Measurements from ENCODE around the gene FAM9C.
"Not testable (repeated sequence)": the region's sequence is repeated elsewhere in the genome, so short reads cannot be mapped to it uniquely, and the experiment has no call there.

The FAM9C gene

DNA sequence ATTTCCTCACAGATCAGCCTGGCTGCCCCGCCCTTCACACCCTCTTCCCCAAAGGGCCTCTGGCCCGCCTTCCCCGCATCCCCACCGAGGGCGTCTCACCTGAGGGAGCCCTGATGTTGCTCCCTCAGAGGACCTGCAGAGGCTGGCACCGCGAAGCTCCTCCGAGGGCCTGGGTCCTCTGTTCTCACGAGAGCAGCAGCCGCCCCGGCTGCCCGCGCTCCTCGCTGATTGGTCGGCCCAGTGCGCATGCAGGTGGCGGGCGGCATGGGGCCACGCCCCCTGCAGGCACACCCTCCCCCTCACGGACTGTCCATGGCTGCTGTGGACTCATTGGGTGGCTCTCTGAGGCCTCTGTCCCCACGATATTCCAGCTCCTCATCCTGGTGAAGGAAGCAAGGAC is at the start of gene FAM9C:
TSS of gene FAM9C (minus strand) at position 180 of the 400 bp plus-strand sequence. CDS start 831 bp downstream, outside the sequence.
- no peak for DNase-seq (ENCODE audit: low read depth)

DNA sequence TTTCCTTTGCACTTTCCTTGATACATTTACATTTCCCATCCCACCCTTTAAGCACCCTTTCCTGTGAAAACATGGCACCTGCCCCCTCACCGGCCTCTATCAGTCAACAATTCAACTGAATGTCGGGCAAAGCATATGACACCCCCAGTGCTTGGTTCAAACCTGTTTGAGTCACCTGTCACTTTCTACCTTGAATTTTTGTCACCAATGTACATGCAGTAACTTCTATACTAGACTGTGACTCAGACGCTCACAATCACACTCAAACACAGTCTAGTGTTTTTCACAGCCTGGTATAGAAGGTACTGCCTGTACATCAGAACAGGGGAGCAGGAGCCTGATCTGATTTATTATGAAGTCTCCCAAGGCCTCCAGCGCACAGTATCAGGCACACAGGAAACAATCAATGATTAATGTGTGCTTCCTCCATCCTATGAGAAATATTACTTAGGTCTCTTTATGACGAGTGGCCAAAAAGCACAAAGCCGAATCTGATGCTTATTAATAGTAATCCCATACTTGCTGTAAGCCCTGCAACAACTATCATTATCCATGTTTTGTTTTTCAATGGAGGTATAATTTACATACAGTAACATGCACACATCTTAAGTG is 49.2 kb upstream of the FAM9C start:
- no peak for DNase-seq (ENCODE audit: low read depth)

DNA sequence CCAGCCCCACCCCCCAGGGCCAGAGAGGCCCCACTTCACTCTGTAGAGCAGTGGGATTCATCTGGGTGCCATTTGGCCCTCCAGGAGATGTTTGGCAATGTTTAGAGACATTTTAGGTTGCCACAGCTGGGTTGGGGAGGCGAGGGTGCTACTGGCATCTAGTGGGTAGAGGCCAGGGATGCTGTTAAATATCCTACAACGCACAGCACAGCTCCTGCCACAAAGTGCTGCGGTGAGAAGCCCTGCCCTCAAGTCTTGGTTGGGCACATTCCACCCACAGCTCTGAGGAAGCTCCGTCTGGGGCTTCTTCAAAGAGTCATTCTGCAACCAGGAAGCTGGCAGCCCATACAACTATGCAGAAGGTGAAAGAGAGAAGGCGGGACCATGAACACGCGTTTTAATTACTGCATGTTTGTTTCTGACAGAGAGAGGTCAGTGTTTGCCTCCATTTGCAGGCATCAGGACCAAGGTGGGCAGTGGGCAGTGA is 48.1 kb upstream of the FAM9C start:
- DNase-seq (ENCODE audit: low read depth) = peak; percentile 76

DNA sequence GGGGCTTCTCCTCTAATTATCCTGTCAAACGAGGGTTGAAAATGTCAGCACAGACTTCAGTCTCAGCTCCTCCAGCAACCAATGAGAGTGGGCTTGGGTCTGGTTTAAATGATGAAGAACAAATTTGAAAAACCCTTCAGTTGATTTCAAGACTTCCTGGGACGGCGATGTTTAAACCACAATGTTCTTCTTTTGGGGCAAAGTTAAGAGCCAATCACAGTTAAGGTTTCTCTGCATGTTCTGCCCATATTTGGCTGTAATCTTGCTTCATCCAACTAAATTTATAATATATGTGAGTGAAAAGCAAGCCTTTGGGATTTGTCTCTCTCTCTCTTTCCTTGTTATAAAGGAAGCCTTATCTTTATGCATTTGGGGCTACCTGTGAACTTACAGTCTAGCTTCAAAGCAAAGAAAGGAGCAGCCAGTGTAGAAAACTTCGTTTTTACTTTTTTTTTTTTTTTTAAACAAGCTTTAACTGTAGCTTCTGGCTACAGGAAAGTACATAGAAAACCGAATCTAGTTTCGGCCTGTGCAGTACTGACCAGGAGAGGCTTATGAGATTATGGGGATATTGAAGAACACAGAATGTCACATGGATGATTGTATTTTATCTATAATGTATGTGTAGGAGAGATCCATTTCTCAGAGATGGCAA is 46.8 kb upstream of the FAM9C start:
- no peak for DNase-seq (ENCODE audit: low read depth)

DNA sequence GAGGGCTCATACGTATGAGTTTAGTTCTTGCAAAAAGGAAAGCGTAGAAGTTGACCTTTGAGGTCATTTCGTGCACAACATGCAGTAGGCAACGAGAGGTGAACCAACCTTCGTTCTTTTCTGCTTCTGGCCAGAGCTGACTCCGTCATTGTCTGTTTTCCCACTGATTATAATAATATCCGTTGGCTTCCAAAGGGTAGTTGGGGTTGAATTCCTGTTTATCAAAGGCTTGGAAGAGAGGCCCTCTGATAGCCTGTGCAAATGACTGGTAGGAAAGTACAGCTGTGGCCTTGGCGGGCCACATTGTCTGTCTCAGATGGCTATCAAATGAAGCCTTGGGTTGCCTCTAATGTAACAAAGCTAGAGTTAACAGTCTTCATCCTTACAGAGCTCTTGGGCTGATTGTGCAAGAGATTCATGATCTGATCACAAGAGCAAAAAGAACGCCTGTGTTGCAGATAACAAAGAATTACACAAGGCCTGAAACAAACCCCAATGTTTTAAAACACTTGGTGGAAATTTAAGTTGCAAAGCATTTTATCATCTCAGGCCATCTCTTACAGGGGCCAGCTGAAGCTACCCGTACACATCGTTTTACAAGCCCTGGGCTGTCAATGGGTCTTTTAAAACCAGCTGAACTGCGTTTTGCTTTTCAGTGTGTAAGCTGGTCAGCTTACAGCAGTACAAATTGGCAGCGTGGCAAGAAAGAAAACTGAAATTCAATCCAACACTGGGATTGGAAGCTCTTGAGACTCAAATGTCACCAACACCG is 46.1 kb upstream of the FAM9C start:
- no peak for DNase-seq (ENCODE audit: low read depth)

DNA sequence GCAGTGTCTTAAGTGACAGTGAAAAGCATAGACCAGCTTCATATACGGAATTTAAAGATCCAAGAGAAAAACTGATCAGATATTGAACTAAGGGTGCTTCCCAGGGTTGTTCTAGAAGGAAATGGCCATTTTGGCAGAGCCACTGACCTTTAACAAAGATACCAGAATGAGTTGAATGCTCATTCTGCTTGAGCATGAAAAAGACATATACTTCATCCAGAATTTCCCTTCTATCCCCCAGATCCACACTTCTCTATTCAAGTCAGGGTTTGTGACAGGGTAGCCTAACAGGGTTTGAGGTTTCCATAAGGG is 45.6 kb upstream of the FAM9C start:
- DNase-seq (ENCODE audit: low read depth) = no peak

DNA sequence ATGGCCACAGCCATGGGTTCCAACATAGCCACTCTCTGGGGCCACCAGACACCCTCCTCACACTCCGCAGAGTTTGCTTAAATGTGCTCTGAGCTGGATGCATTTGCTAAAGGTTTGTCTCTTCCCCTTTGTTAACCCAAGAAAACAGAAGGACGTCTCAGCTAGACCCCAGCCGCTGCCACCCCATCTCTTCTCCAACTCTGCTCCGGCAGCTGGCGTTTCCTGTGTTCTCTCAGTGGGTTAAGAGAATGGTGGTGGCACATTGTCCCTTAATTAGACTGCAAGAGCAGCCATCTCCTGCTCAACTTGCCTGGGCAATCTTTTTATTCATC is 43.7 kb upstream of the FAM9C start:
- no peak for DNase-seq (ENCODE audit: low read depth)

DNA sequence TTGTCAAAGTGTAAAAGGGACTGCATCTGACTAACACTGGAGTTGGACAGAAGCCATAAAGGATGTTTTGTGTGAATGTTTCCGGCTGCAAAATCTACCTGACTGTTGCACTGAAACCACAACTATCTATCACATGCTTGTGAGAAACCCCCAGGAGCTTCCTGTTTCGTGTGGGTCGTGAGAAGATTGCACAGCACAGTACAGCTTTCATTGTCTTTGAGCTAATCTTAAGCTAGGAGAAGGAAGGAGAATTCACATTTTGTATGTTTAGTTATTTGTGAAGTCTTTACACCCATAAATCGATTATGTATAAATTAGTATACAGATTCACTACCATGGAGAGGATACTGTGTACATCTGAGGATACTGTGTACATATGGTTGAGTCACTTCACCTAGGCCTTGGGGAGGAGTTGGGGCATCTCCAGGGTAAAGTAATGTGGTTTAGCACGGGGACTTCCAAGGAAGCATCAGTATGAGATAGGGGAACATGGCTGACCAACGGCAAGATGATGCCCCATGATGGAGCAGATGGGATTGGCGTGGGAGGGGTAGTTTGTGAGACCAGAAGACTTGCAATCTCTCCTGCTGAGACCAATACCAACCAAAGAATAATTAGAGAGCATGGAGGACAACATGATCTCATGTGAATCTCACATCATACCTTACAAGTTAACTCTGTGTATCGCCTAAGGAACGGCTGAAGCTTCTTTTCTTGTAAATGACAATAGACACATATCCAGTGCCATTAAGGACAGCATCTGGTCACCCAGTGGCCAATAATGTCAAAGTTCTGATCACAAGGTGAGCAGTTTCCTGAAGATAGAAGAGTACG is 43.1 kb upstream of the FAM9C start:
- DNase-seq (ENCODE audit: low read depth) = peak; percentile 69

DNA sequence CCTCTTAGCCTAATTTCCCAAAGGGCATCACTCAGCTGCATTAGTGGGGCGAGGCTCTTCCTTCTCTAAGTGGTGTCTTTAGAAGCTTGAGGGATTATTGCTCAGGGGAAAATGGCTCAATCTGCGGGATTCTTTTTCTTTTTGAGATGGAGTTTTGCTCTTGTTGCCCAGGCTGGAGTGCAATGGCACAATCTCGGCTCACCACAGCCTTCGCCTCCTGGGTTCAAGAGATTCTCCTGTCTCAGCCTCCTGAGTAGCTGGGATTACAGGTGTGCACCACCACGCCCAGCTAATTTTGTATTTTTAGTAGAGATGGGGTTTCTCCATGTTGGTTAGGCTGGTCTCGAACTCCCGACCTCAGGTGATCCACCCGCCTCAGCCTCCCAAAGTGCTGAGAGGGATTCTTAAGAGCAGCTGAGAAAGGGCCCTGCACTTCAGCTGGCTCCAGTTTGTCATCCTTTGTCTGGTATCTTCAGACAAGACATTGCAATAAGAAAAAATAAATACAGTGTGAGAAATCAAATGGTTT is 42.4 kb upstream of the FAM9C start:
- DNase-seq (ENCODE audit: low read depth) = not testable (repeated sequence)

DNA sequence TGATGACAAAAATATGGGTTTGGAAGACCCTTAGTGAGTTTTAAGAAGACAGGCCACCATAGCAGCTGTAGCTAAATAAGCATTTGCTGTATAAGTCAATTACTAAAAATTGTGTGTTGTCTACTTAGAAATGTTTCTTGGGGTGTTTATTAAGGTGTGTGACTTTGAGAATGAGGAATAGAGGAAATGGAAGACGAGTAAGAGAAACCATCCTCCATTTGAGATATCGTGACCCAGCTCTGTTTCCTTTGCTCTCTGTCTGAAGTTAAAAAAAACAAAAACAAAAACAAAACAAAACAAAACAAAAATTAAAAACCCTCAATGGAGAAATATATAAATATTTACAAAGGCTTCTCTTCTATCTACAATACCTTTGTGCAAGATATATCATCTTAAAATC is 41.7 kb upstream of the FAM9C start:
- DNase-seq (ENCODE audit: low read depth) = no peak

DNA sequence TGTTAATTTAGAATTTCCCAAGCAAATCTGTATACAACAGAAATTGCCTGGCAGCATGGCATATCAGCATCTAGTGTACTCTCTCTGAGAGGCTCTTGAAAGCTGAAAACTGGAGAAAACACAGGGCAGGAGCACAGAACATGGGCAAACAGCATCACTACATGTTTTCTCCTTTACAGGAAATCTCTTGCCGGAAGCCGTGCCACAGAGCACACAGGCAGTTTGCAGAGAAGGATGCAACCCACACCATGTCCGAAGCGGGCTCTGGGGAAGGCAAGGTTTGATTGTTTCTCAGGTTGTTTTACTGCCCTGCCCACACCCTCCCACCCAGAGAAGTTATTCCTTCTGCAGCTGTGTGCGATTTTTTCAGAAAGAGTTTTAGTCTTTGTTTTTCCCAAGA is 41.1 kb upstream of the FAM9C start:
- no peak for DNase-seq (ENCODE audit: low read depth)

DNA sequence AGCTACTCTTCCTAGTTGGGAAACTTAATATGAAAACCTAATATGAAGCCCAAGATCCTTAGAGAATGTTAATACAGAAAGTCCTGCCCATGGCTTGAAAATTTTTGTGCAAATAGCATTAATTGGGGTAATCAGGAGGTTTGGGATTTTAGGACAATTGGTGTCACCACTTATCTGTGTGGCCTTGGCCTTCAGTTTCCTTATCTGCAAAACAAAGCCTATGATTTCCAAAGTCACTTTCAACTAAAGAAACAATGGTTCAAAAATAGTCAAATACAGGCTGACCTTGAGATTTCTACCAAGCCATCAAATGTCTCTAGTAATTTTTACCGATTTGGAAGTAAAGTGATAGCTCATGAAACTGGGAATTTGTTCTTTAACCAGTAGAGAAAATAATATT is 40.2 kb upstream of the FAM9C start:
- DNase-seq (ENCODE audit: low read depth) = no peak

DNA sequence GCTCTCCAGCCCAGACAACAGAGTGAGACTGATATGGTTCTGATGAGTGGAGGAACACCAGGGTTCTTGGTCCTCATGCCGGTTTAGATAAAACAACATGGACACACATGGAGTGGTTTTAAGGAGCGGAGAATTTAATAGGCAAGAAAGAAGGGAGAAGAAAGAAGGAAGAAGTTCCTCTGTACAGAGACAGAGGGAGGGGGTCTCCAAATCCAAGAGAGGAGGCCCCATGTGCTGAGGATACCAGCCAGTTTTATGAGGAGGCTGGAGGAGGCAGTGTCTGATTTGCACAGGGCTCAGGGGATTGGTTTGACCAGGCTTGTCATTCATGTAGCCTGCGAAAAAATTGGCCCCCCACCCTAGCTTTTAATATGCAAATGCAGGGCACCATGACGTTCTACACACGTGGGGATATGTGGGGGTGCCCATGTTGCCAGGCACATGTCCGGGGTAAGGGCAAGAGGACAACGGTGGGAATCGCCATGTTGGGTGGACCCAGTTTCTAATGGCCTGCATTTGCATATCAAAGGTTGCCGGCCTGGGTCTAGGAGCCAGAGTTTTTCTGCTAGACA is 39.4 kb upstream of the FAM9C start:
- DNase-seq (ENCODE audit: low read depth) = not testable (repeated sequence)

DNA sequence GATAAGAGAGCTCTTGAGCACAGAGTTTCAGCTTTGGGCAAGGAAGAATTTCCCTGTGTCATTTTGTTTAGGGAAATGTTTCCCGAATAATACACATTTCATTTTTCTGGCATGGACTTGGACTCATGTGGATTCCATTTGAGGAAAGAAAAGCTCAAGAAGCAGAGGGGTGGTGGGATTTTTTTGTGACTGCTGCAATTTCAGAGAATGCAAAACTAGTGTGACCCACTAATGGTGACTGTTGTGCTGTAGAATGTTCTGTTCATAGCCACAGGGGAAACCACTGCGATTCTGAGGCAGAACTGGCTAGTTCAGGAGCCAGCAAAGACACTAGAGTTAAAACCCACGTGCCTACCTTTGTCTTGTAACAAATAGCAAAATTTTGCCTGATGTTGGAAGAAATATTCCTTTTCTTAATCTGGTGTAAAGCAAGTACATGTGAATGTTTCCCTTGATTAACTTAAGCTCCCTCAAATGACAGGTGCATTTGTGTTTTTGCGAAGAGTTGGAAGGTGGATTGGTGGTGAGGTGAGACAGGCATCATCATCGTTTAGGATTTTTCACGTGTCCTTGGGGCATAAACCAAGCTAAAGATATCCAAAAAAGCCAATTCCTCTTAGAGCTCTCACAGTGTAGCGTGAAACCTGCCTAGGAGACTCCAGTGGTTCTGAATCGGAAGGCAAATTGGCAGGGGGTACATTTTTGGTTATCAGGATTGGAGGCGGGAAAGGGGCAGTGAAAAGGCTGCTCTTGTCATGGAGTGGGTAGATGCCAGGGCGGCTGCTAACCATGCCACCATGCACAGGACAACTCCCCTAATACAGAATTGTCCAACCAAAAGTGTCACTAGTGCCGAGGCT is 38.0 kb upstream of the FAM9C start:
- DNase-seq (ENCODE audit: low read depth) = no peak

DNA sequence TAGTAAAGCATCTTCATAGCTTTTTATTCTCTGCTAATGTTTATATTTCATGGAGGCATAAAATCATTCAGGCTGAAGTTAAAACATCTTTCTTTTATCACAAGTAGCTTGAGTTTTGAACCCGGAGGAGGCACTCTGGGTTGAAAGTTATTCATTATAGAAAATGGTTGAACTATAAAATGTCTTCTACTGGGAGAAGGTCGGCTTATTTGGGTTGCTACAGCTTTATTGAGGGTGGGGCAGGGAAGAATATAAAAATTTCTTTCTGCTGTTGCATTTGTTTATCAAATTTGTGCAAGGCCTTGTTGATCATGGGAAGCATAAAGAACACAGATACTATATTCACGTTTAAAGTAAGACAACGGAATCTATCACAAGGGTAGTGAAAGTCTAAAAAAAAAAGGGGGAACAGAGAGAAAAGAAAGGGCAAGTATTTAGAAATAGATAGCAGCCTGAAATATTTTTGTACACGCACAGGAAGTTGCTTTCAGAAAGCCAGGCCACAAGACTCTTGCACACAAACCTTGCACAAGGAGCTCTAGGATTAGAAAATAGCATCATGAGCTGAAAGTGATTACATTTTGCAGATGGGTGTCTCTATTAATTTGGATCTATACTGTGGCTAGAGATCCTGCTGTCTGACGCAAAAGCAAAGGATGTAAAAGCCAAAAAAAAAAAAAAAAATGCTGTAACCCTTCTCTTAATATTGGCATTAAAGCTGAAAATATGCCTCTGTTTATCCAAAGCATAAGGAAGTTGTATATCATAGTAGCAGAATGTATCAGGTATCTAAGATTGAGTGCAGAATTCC is 37.2 kb upstream of the FAM9C start:
- DNase-seq (ENCODE audit: low read depth) = no peak

DNA sequence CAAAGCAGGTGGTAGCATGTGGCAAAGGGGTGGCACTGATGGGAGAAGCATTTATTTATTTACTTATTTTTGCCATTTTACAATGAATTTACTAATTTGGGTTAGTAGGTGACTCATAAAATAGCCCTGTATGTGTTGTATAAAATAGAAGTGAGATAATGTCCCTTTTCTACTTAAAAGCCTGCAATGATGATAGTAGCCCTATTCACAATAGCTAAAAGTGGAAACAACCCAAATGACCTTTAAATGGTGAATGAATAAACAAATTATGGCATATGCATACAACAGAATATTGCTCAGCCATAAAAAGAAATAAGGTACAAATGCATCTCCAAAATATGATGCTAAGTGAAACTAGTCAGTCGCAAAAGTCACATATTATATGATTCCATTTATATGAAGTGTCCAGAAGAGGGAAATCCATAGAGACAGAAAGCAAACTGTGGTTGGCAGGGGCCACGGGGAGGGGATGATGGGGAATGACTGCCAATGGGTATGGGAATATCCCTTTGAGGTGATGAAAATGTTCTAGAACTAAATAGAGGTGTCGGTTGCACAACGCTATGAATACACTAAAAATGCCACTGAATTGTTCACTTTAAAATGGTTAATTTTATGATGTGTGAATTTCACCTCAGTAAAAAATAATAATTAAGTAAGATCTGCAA is 35.8 kb upstream of the FAM9C start:
- DNase-seq (ENCODE audit: low read depth) = no peak

DNA sequence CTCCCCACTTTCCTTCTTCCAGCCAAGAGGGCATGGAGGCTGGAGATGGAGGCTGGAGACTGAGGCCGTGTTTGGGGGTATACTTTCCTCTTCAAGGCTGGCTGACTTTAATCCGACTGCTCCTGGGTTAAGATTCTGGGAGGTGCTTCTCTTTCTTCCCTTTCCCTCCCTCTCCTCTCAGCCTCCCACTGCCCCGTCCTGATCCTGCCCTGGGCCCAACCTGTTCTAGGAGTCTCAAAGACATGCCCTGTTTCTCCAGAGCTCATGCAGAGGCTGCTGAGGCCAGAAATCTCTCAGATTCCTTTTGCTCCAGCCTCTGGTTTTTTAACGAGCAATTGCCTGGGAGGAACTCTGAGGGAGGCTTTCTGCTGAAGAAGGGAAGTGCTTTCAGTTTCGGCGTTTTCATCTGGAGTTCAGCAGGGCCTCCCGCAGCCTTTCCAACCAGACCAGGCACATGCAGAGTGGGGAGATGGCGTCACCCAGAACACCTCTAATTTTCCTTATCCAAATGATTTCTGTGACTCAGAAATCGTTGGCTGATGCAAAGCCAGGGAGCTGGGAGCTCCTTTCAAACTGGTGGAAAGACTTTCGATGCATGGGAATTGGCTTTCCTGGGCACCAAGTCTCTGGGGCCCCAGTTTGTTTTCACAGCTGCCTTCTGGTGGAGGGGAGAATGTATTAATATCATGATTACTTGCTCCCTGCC is 34.5 kb upstream of the FAM9C start:
- no peak for DNase-seq (ENCODE audit: low read depth)

DNA sequence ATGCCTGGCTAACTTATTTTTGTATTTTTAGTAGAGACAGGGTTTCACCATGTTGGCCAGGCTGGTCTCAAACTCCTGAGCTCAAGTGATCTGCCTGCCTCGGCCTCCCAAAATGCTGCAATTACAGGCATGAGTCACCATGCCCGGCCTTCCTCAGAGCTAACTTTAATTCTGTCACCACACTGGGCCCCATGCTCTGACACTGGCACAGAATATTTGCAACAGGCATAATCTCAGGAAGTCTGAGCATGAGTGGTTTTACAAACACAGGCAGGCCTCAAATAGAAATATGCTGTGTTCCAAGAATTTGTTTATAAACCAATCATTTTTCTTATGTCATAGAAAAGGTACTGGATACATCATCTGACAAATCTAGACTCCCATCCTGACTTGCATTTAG is 32.7 kb upstream of the FAM9C start:
- no peak for DNase-seq (ENCODE audit: low read depth)
